Nephron (organoid): ENCODE data around the gene PREB.

Experiments
- H3K27ac Mint-ChIP-seq, 3 experiments: 2 replicates each; pipeline ENCODE4 v1.8.0; 2020; ENCODE audit warnings: mixed read lengths in 3 of 3, mild to moderate bottlenecking in 2 of 3, moderate library complexity in 1 of 3
- H3K27me3 Mint-ChIP-seq: 2 replicates; pipeline ENCODE4 v1.8.0; 2021; ENCODE audit warnings: low read depth, mild to moderate bottlenecking, moderate library complexity, mixed read lengths
- H3K36me3 Mint-ChIP-seq: 2 replicates; pipeline ENCODE4 v1.8.0; 2020; ENCODE audit warnings: low read depth, mixed read lengths
- H3K4me1 Mint-ChIP-seq: 2 replicates; pipeline ENCODE4 v1.8.0; 2020; ENCODE audit warnings: mixed read lengths
- H3K4me3 Mint-ChIP-seq, 3 experiments: 2 replicates each; pipeline ENCODE4 v1.8.0; 2020; ENCODE audit warnings: mild to moderate bottlenecking in 3 of 3, mixed read lengths in 3 of 3, moderate library complexity in 2 of 3
- H3K9me3 Mint-ChIP-seq: 2 replicates; pipeline ENCODE4 v1.8.0; 2020; ENCODE audit warnings: mixed read lengths
- TF ChIP-seq, protein P1 (sequence below), 3 experiments: fragments of 200-600 bp; sonication (generic); IDR thresholded peaks; one replicate each; pipeline ENCODE4 v1.5.0; 2021; ENCODE audit warnings: antibody characterized with exemption in 3 of 3; ENCODE audit not compliant: unreplicated experiment in 3 of 3

PREB gene

DNA sequence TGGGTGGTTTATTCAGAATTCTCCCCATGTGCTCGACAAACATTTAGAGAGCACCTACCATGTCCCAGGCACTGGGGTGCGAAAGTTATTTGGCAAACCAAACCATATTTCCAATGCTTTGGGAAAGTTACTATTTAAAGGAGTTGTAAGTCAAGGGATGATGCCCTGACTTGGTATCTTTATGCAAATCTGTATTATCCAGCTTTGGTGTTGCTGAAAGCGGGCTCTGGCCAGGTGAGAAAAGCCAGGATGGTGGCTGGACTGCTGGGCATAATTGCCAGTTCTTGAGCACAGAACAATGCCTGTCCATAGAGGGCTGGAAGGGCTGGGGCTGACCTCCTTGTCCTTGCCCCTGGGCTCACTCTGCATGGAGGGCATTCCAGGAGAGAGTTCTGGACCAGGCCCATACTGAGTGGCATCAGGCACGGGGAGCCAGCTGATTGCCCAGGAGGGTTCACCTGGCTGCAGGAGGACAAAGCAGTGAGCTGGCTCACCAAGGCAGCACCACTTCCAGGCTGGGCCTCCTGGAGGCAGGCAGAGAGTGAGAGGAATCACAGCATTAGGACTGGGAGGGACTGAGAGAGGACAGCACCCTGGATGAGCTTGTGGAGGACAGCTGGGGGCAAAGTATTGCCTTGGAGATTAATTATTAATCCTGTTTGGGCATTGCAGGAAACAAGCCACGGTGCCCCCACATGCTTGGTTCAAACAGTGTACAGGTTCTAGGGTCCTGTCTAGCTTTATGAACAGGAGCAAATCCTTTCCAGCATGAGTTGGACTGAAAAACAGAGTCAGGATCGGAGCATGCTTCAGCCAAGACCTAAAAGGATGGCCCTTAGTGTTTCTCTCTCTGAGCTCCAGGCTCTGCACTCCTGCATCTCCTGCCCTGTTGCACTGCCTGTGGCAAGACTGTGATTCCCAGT is 40.7 kb downstream of the PREB start:
- Mint-ChIP-seq H3K9me3 (no peaks in the 10 kb centered on the region), H3K4me3 (no peak overlapping the region), H3K36me3 (no peaks in the 10 kb centered on the region), H3K27ac (peak overlapping the region in 2 of 3 experiments; percentile 5 to 79), H3K27me3 (peaks cover 2% of the 10 kb centered on the region), H3K4me1 (peaks cover 14% of the 10 kb centered on the region)
- TF ChIP-seq, protein P1, sequence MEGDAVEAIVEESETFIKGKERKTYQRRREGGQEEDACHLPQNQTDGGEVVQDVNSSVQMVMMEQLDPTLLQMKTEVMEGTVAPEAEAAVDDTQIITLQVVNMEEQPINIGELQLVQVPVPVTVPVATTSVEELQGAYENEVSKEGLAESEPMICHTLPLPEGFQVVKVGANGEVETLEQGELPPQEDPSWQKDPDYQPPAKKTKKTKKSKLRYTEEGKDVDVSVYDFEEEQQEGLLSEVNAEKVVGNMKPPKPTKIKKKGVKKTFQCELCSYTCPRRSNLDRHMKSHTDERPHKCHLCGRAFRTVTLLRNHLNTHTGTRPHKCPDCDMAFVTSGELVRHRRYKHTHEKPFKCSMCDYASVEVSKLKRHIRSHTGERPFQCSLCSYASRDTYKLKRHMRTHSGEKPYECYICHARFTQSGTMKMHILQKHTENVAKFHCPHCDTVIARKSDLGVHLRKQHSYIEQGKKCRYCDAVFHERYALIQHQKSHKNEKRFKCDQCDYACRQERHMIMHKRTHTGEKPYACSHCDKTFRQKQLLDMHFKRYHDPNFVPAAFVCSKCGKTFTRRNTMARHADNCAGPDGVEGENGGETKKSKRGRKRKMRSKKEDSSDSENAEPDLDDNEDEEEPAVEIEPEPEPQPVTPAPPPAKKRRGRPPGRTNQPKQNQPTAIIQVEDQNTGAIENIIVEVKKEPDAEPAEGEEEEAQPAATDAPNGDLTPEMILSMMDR (IDR thresholded peaks at IDR 0.05; ENCODE audit: unreplicated experiment in 3 of 3): no peak

DNA sequence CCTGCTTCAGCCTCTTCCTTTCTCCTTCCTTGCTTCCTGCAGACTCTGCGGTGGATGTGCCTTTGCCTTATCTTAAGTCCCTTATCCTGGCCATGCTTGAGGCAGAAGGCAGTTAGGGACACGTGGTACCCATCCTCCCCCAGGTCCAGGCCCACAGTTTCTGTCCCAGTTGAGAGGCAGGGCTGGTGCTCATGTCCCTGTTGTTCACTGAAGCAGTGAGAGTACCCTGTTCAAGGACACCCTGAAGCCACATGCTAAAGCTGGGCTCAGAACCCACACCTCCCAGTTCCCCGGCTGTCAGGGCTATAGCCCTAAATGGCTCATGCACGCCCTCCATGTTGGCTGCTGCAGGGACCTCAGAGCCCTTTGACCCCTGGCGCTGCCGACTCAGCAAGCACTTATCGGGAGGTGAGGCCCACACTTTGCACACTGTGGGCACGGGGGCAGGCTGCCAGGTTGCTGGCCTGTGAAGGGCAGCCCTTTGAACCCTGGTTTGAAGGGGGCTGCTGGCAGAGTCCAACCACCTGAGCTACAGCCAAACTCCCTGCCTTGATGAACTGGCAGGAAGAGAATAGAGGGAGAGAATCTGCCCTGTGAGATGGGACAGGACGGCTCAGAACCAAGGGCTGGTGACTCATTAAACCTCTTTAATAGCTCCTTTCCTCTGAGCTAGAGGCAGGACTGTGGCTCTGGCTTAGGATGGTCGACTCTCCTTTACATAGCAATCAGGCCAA is 41.6 kb downstream of the PREB start:
- no peaks in the 10 kb centered on the region for H3K9me3 Mint-ChIP-seq
- TF ChIP-seq, protein P1 (IDR thresholded peaks at IDR 0.05; ENCODE audit: unreplicated experiment in 3 of 3): no peak

DNA sequence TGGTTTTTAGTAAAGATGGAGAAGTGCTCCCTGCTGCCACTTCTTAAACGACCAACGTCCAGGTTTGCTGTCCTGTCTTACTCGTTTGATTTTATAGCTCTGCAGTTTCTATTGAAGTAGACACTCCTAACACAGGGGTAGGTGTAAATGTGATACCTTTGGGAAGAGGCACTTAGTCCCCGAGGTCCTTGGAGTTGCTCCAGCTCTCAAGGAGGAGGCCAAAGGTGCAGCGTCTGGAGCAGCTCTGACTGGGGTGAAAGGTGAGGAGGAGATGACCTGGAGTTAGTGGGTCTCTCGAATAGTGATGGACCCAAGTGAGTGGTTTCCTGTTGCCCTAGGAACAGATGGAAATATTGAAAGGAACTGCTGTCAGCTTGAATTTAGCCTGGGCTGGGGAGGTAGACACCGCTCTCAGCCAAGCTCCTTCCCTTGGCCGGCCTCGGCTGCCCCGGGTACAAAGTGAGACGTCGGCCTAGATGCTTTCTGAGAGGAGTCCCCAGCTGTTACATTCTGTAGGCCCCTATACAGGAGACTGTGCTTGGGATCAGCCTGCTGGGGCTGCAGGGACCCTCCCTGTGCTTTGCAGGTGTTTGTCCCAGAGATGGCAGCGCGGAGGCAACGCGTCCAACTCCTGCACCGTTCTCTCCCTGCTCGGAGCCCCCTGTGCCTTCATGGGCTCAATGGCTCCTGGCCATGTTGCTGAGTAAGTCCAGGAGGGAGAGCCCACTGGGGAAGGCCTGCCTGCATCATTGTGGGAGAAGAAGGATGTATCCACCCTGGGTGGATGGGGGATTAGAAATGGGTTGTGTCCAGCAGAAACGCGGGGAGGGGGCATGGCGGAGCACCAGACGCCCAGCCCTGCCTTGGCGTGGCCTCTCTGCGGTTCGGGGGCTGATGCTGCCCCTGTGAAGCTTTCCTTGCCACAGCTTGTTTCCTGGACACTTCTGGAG is 42.4 kb downstream of the PREB start:
- Mint-ChIP-seq H3K4me3 (no peak overlapping the region), H3K27ac (peak overlapping the region in 2 of 3 experiments; percentile 38 to 73), H3K9me3 (no peaks in the 10 kb centered on the region), H3K4me1 (peaks cover 22% of the 10 kb centered on the region), H3K27me3 (peaks cover 11% of the 10 kb centered on the region), H3K36me3 (no peaks in the 10 kb centered on the region)
- TF ChIP-seq, protein P1 (IDR thresholded peaks at IDR 0.05; ENCODE audit: unreplicated experiment in 3 of 3): no peak

More for the DNA sequence above, 41.6 kb downstream of the PREB start:
- Mint-ChIP-seq H3K27me3 (peaks cover 7% of the 10 kb centered on the region), H3K36me3 (no peaks in the 10 kb centered on the region), H3K27ac (peak overlapping the region in 1 of 3 experiments; percentile 66), H3K4me3 (no peak overlapping the region), H3K4me1 (peaks cover 14% of the 10 kb centered on the region)

DNA sequence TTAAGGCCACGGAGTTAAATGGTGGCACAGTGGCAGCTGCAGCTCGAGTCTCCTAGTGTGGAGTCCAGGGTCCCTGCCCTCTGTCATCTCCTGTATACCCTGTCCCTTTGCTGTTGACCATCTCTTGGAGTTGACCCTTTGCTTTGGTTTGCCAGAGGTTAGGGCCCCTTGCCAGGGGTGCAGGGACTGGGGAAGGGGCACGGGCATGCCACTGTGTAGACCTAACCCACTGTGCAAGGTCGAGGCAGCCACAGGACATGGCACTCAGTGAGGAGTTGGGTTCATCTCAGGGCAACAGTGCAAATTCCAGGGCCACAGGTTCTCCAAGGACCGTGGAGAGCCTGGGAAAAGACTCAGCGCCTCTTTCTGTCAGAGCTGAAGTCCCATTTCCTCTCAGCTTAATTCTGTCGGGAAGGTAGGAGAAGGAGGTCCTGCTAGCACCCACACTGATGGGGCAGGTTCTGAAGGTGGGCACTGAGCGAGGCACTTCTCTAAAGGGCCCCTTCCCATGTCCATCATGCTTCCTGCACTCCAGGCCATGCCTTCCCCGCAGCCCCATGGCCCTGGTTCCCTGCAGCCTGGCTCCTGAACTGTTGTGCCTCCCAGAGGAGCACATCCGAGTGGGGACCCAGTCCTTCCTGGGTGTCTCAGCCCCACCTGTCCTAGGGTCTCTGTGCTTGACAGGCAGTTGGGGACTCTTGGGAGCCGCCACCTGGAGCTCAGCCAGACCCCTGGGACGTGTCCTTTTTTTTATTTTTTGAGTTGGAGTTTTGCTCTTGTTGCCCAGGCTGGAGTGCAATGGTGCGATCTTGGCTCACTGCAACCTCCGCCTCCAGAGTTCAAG is 45.1 kb downstream of the PREB start:
- Mint-ChIP-seq H3K9me3 (no peaks in the 10 kb centered on the region), H3K4me1 (peaks cover 21% of the 10 kb centered on the region), H3K4me3 (no peak overlapping the region), H3K36me3 (no peaks in the 10 kb centered on the region), H3K27me3 (peaks cover 13% of the 10 kb centered on the region), H3K27ac (no peak overlapping the region)
- TF ChIP-seq, protein P1 (IDR thresholded peaks at IDR 0.05; ENCODE audit: unreplicated experiment in 3 of 3): no peak

GRCh38 chr2:27088634-27089033 is 45.8 kb downstream of the PREB start:
- Mint-ChIP-seq H3K36me3 (no peaks in the 10 kb centered on the region), H3K27ac (no peak overlapping the region), H3K9me3 (no peaks in the 10 kb centered on the region), H3K27me3 (peaks cover 13% of the 10 kb centered on the region), H3K4me1 (peaks cover 28% of the 10 kb centered on the region), H3K4me3 (peak overlapping the region; percentile 38 to 51 (median 38))
- TF ChIP-seq, protein P1 (IDR thresholded peaks at IDR 0.05; ENCODE audit: unreplicated experiment in 3 of 3): no peak
